Measurements from ENCODE around the gene TXNDC8. TPM values are rescaled to one million over a fixed set of nuclear protein-coding genes. Genes with fewer than 3 reads are reported as not detected.

TXNDC8 gene
- total and polyA plus RNA-seq, 2 donors (not counting 1 experiment from before 2014, with no cell fraction given), result not detected

DNA sequence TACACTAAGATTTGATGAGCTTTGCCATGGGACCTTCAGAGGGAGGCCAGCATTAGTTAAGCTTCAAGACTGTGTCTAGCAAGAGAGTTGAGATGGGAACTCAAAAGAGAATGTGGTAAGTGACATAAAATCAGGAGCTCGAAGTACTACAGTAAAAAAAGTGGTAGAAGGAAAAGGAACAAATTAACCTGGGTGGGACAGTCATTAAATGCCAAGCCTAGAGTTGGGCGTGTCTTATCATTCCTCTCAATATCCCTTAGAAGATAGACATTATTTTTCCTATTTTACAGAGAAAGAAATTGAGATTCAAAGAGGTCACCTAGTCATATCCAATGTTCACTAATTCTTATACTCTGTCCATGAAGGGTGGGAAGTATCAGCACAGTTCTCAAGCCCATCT is 78.1 kb downstream of the TXNDC8 start:
- no peak overlapping the region for H3K9ac ChIP-seq (ENCODE audit: low read length)
- H3K4me1 ChIP-seq (ENCODE audit: control insufficient read depth in 2 of 2, insufficient read depth in 2 of 2, low read length in 2 of 2), result peaks cover 5 to 20% of the 10 kb centered on the region in 2 donors
- no peaks in the 10 kb centered on the region for H3K9me3 ChIP-seq (ENCODE audit: control extremely low read depth in 1 of 3, control insufficient read depth in 2 of 3, insufficient read depth in 1 of 3, low read length in 2 of 3)
- H3K4me1 Mint-ChIP-seq, result peaks cover 19% of the 10 kb centered on the region
- no peaks in the 10 kb centered on the region for H3K9me3 Mint-ChIP-seq (ENCODE audit: insufficient read depth)
- DNase-seq (no peak), ATAC-seq (ENCODE audit: low read depth) (no peak)
- H3K4me3 ChIP-seq (ENCODE audit: control extremely low read depth in 1 of 5, extremely low read depth in 1 of 5, insufficient read depth in 1 of 5, low read depth in 2 of 5, low read length in 4 of 5), result no peak overlapping the region
- H3K27ac Mint-ChIP-seq, result no peak overlapping the region
- no peak overlapping the region for H3K4me3 Mint-ChIP-seq
- H4K20me1 ChIP-seq (ENCODE audit: control insufficient read depth, insufficient read depth, low read length, poor library complexity, severe bottlenecking), result no peaks in the 10 kb centered on the region
- H3K27ac ChIP-seq (ENCODE audit: low read length in 2 of 2), result no peak overlapping the region
- H3K4me2 ChIP-seq (replicated peaks; ENCODE audit: low read depth, low read length, poor library complexity, severe bottlenecking), result no peak overlapping the region
- intact Hi-C loops (cut with micrococcal nuclease), result loop anchor here (5.0 to 10.0 kb wide), 5 partner anchors 95 to 1635 kb away; partner anchors contain the start of genes CTNNAL1, ECPAS and UGCG
- no peaks in the 10 kb centered on the region for H3K36me3 ChIP-seq (replicated peaks in 1 of 2; ENCODE audit: control extremely low read depth in 1 of 2, control insufficient read depth in 1 of 2, extremely low read depth in 1 of 2, insufficient read depth in 2 of 2, low read length in 1 of 2)
- no CpG with 5 or more reads among the region's 2 CpGs for WGBS (ENCODE audit: insufficient coverage)
- TF ChIP-seq EZH2 (IDR thresholded peaks at IDR 0.05; ENCODE audit: borderline replicate concordance, insufficient read depth, low read depth, low read length, poor library complexity, severe bottlenecking), result no peak
- TF ChIP-seq, protein P1, sequence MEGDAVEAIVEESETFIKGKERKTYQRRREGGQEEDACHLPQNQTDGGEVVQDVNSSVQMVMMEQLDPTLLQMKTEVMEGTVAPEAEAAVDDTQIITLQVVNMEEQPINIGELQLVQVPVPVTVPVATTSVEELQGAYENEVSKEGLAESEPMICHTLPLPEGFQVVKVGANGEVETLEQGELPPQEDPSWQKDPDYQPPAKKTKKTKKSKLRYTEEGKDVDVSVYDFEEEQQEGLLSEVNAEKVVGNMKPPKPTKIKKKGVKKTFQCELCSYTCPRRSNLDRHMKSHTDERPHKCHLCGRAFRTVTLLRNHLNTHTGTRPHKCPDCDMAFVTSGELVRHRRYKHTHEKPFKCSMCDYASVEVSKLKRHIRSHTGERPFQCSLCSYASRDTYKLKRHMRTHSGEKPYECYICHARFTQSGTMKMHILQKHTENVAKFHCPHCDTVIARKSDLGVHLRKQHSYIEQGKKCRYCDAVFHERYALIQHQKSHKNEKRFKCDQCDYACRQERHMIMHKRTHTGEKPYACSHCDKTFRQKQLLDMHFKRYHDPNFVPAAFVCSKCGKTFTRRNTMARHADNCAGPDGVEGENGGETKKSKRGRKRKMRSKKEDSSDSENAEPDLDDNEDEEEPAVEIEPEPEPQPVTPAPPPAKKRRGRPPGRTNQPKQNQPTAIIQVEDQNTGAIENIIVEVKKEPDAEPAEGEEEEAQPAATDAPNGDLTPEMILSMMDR (IDR thresholded peaks at IDR 0.05), result no peak
- POLR2A ChIA-PET, result no interaction called here
- H3K27me3 Mint-ChIP-seq, result peaks cover 3% of the 10 kb centered on the region
- H2AFZ ChIP-seq (ENCODE audit: insufficient read depth, low read depth, low read length, poor library complexity, severe bottlenecking), result no peak overlapping the region
- no peaks in the 10 kb centered on the region for H3K79me2 ChIP-seq (ENCODE audit: control insufficient read depth, insufficient read depth, low read length)
- H3K27me3 ChIP-seq (replicated peaks in 1 of 4; ENCODE audit: control extremely low read depth in 1 of 4, control insufficient read depth in 3 of 4, insufficient read depth in 4 of 4, low read length in 3 of 4), result no peaks in the 10 kb centered on the region
- CTCF ChIA-PET, result no interaction called here

DNA sequence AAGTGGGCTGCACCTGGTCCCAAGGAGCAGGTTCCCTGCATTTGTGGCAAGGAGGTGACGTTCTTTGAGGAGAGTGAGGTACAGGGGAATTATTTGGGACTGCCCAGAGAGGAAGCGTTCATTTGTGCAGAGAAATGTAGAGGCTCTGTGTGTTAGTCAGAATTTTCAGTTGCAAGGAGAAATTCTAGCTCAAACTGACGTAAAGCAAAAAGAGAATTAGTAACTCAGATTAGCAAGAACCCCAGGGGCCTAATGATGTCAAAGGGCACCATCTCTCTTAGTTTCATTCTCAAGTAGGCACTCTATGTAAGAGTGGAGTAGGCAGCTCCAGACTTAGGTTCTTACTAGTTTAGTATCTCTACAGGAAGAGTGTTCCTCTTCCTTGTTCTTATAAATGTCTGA is 79.0 kb downstream of the TXNDC8 start:
- Histone ChIP-seq H3K36me3 (replicated peaks in 1 of 2; ENCODE audit: control extremely low read depth in 1 of 2, control insufficient read depth in 1 of 2, extremely low read depth in 1 of 2, insufficient read depth in 2 of 2, low read length in 1 of 2) (no peaks in the 10 kb centered on the region), H3K9me3 (ENCODE audit: control extremely low read depth in 1 of 3, control insufficient read depth in 2 of 3, insufficient read depth in 1 of 3, low read length in 2 of 3) (no peaks in the 10 kb centered on the region), H3K9ac (ENCODE audit: low read length) (no peak overlapping the region), H2AFZ (ENCODE audit: insufficient read depth, low read depth, low read length, poor library complexity, severe bottlenecking) (peak overlapping the region; percentile 18), H3K4me1 (ENCODE audit: control insufficient read depth in 2 of 2, insufficient read depth in 2 of 2, low read length in 2 of 2) (peaks cover 5 to 21% of the 10 kb centered on the region in 2 donors), H3K27me3 (replicated peaks in 1 of 4; ENCODE audit: control extremely low read depth in 1 of 4, control insufficient read depth in 3 of 4, insufficient read depth in 4 of 4, low read length in 3 of 4) (no peaks in the 10 kb centered on the region), H3K27ac (ENCODE audit: low read length in 2 of 2) (no peak overlapping the region), H4K20me1 (ENCODE audit: control insufficient read depth, insufficient read depth, low read length, poor library complexity, severe bottlenecking) (no peaks in the 10 kb centered on the region), H3K4me2 (replicated peaks; ENCODE audit: low read depth, low read length, poor library complexity, severe bottlenecking) (no peak overlapping the region), H3K79me2 (ENCODE audit: control insufficient read depth, insufficient read depth, low read length) (no peaks in the 10 kb centered on the region), H3K4me3 (ENCODE audit: control extremely low read depth in 1 of 5, extremely low read depth in 1 of 5, insufficient read depth in 1 of 5, low read depth in 2 of 5, low read length in 4 of 5) (no peak overlapping the region)
- Mint-ChIP-seq H3K4me1 (peaks cover 22% of the 10 kb centered on the region), H3K27me3 (no peaks in the 10 kb centered on the region), H3K4me3 (no peak overlapping the region), H3K9me3 (ENCODE audit: insufficient read depth) (no peaks in the 10 kb centered on the region), H3K27ac (no peak overlapping the region)
- ATAC-seq (ENCODE audit: low read depth) (no peak), DNase-seq (no peak)
- TF ChIP-seq, protein P1 (IDR thresholded peaks at IDR 0.05), result no peak
- TF ChIP-seq EZH2 (IDR thresholded peaks at IDR 0.05; ENCODE audit: borderline replicate concordance, insufficient read depth, low read depth, low read length, poor library complexity, severe bottlenecking), result no peak
- POLR2A ChIA-PET, result no interaction called here
- CTCF ChIA-PET, result no interaction called here
- intact Hi-C loops (cut with micrococcal nuclease), result loop anchor here (5.0 to 10.0 kb wide), 5 partner anchors 94 to 1636 kb away; partner anchors contain the start of genes CTNNAL1, ECPAS and UGCG
- WGBS (ENCODE audit: insufficient coverage), result 100% methylated on average over 1 of the region's 3 CpGs
